ENCODE measurements around the gene GLTP.

DNA sequence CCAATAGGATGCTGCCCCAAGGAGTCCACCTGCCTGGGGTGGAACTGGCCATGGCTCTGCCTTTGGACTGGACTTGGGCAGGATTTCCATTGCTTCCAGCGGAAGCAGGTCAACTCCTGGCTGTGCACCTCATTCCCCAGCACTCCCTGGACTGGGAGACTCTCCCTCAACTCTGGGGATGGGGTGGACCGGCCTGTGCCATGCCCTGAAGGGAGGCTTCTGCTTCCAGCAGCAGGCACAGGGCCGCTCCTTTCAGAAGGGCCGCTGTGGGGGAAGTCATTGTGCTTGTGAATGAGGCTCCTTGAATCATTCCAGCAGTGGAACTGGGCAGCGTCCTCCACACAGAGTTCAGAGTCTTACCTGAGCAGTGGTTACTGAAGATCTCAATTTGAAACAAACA is 42.7 kb upstream of the GLTP start:
- TF ChIP-seq, protein P1, sequence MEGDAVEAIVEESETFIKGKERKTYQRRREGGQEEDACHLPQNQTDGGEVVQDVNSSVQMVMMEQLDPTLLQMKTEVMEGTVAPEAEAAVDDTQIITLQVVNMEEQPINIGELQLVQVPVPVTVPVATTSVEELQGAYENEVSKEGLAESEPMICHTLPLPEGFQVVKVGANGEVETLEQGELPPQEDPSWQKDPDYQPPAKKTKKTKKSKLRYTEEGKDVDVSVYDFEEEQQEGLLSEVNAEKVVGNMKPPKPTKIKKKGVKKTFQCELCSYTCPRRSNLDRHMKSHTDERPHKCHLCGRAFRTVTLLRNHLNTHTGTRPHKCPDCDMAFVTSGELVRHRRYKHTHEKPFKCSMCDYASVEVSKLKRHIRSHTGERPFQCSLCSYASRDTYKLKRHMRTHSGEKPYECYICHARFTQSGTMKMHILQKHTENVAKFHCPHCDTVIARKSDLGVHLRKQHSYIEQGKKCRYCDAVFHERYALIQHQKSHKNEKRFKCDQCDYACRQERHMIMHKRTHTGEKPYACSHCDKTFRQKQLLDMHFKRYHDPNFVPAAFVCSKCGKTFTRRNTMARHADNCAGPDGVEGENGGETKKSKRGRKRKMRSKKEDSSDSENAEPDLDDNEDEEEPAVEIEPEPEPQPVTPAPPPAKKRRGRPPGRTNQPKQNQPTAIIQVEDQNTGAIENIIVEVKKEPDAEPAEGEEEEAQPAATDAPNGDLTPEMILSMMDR (conservative IDR thresholded peaks at IDR 0.05; ENCODE audit: low read length) = no peak
- TF ChIP-seq EZH2phosphoT487 (IDR thresholded peaks at IDR 0.05; ENCODE audit: borderline replicate concordance) = no peak
